Activated CD4-positive, alpha-beta T cell treated with anti-CD3 and anti-CD28 coated beads for 36 hours (primary cell): ENCODE results near the gene CD72. TPM values are rescaled to one million over a fixed set of nuclear protein-coding genes. Genes with fewer than 3 reads are reported as not detected.

ENCODE experiments used
- ATAC-seq: fragments of 200-7000 bp; cut with Tn5 transposase; one replicate; pipeline ENCODE4 v1.10.0; 2021; ENCODE audit warnings: mild to moderate bottlenecking, moderate library complexity
- CTCF ChIA-PET: fragments of 350-600 bp; sonication (Branson Sonifier 250); formaldehyde crosslinking; loops from one replicate; lab custom pipeline; 2021; ENCODE audit warnings: antibody characterized with exemption; lab: Charles Lee
- POLR2A ChIA-PET: fragments of 350-600 bp; sonication (Branson Sonifier 250); formaldehyde crosslinking; loops from one replicate; lab custom pipeline; 2021; ENCODE audit warnings: antibody characterized with exemption, inconsistent platforms; lab: Charles Lee
- DNase-seq: peaks from one replicate; pipeline ENCODE4 v3.0.0-alpha.2; 2020
- H3K27ac Mint-ChIP-seq: one replicate; pipeline ENCODE4 v1.8.0; 2021; ENCODE audit warnings: mixed read lengths
- H3K27me3 Mint-ChIP-seq: one replicate; pipeline ENCODE4 v1.8.0; 2021; ENCODE audit warnings: mixed read lengths
- H3K36me3 Mint-ChIP-seq: one replicate; pipeline ENCODE4 v1.8.0; 2021; ENCODE audit warnings: low read depth, mixed read lengths
- H3K4me1 Mint-ChIP-seq: one replicate; pipeline ENCODE4 v1.8.0; 2021; ENCODE audit warnings: mixed read lengths
- H3K4me3 Mint-ChIP-seq: one replicate; pipeline ENCODE4 v1.8.0; 2021; ENCODE audit warnings: mild to moderate bottlenecking, moderate library complexity, mixed read lengths
- H3K9me3 Mint-ChIP-seq: one replicate; pipeline ENCODE4 v1.8.0; 2021; ENCODE audit warnings: low read depth, mixed read lengths
- intact Hi-C, 2 experiments: fragments of 100-400 bp; cut with DNase I in 1 of 2; cut with micrococcal nuclease in 1 of 2; formaldehyde crosslinking; loops; one replicate each; pipeline versions ENCODE4 v1.14.2 to v1.15.1; 2022 to 2024; cut with DNase I, micrococcal nuclease
- total RNA-seq, 2 experiments: library from RNA; stranded (reverse); gene quantifications; one replicate each; pipeline ENCODE4 v1.2.3, GENCODE V29; 2021

CD72 gene
- 1 to 10 TPM; 6.5 to 8.7 TPM for total RNA-seq

DNA sequence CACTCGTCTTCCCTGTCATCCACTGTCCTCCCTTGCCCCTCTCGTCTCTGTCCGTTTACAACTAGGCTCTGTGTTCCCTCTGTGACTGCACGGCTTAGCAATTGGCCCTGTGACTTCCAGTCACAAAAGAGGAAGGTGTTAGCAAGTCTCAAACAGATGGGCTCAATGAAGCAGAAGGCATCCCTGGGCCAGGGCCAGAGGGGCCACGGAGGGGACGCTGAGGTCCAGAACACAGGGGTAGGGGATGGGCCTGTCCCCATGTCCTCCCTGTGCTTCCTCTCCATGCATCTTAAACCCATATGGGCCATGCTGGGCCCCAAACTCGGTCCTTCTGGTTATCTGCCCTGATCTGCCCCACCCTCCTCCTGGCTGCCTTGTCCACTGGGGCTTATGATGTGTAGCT is at the start of gene CD72:
TSS of gene CD72 (minus strand) at position 89 of the 403 bp plus-strand sequence. CDS start 110 bp downstream, outside the sequence.
- Mint-ChIP-seq H3K4me3 (peak within 1 kb of the TSS; percentile 77), H3K36me3 (no peaks in the 10 kb centered on the region), H3K9me3 (no peaks in the 10 kb centered on the region), H3K27ac (peak within 1 kb of the TSS; percentile 87), H3K4me1 (peaks cover 38% of the 10 kb centered on the region), H3K27me3 (no peaks in the 10 kb centered on the region)
- ChIA-PET POLR2A (no interaction called here), CTCF (interaction anchor here (0.6 to 1.1 kb wide), 3 partner anchors 15 to 499 kb away, joined by 3 read pairs; partner anchors contain the start of genes CCDC107 and RMRP)
- ATAC-seq (no peak), DNase-seq (no peak)
- intact Hi-C loops = loop anchor here in 1 of 2 experiments (5.0 kb wide), 2 partner anchors 39 to 114 kb away; partner anchors contain the start of genes CCDC107, CREB3, RMRP and TLN1

DNA sequence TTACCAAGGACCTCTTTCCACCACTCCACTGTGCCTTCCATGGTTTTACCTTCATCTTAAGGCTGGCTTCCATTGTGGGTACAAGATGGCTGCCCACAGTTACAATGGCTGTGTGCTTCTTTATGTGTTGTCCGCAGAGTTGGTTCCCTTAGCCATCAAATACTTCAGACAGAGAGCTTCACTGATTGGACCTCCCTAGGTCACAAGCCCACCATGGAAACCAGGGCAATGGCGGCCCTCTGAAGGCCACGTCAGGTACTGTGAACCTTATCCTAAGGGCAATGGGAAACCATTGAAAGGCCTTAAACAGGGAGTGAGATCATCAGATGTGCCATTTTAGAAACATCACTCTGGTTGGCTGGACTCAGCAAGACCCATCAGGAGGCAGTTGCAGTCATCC is 49.7 kb upstream of the CD72 start:
- ATAC-seq (no peak), DNase-seq (no peak)
- no peak overlapping the region for H3K4me3 Mint-ChIP-seq
- no peak overlapping the region for H3K27ac Mint-ChIP-seq
- no peaks in the 10 kb centered on the region for H3K9me3 Mint-ChIP-seq
- CTCF ChIA-PET = no interaction called here
- peaks cover 3% of the 10 kb centered on the region for H3K36me3 Mint-ChIP-seq
- intact Hi-C loops = no loop called here
- POLR2A ChIA-PET = no interaction called here
- H3K27me3 Mint-ChIP-seq = no peaks in the 10 kb centered on the region
- H3K4me1 Mint-ChIP-seq = peaks cover 17% of the 10 kb centered on the region

DNA sequence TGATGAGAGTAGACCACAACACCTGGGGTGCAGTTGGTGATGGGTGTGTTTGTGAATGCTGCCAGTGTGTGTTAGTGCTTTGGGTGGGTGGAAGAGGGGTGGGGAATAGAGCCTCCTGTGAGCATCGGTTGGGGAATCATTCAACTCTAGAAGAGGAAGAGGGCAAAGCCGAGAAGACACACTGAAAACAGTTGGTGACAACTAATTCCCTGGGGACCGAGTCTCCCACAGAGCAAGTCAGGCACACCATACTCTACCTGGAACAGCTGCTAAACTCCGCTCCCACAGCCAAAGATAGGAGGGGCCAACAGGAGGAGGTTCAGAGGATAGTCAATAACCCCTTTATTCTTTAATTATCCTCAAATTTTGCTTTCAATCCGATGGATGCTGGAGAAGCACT is 48.3 kb upstream of the CD72 start:
- Mint-ChIP-seq H3K9me3 (no peaks in the 10 kb centered on the region), H3K4me1 (peaks cover 31% of the 10 kb centered on the region), H3K27me3 (no peaks in the 10 kb centered on the region), H3K27ac (no peak overlapping the region), H3K36me3 (peaks cover 14% of the 10 kb centered on the region), H3K4me3 (no peak overlapping the region)
- ChIA-PET POLR2A (no interaction called here), CTCF (interaction anchor here (0.7 to 2.3 kb wide), 5 partner anchors 9 to 68 kb away, joined by 3 to 11 read pairs (median 4); partner anchors contain the start of genes CCDC107 and RMRP)
- intact Hi-C loops = no loop called here
- ATAC-seq = no peak
- DNase-seq = no peak

DNA sequence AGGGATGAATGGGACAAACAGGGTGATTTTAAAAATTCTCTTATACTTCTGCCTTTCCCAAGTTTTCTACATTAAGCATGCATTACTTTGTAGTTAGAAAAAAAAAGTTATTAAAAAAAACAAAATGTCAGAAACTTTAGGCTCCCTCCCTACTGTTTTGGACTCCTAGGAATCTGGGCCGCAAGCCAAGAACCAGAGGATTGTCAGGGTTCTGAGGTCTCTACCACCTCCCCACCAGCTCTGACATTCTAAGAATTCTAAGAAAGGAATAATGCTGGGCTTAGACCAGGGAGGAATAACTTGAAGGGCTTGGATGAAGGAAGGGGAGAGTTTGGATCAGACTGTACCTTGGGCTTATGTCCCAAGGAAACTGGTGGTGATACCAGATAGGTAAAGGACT is 47.8 kb upstream of the CD72 start:
- Mint-ChIP-seq H3K4me1 (peaks cover 35% of the 10 kb centered on the region), H3K4me3 (peak overlapping the region; percentile 75), H3K36me3 (peaks cover 17% of the 10 kb centered on the region), H3K27ac (no peak overlapping the region), H3K9me3 (no peaks in the 10 kb centered on the region), H3K27me3 (no peaks in the 10 kb centered on the region)
- POLR2A ChIA-PET = no interaction called here
- CTCF ChIA-PET = interaction anchor here (0.7 to 2.6 kb wide), 13 partner anchors 8 to 173 kb away, joined by 3 to 20 read pairs (median 4); partner anchors contain the start of genes CCDC107 and RMRP
- intact Hi-C loops = no loop called here
- DNase-seq (no peak), ATAC-seq (no peak)

DNA sequence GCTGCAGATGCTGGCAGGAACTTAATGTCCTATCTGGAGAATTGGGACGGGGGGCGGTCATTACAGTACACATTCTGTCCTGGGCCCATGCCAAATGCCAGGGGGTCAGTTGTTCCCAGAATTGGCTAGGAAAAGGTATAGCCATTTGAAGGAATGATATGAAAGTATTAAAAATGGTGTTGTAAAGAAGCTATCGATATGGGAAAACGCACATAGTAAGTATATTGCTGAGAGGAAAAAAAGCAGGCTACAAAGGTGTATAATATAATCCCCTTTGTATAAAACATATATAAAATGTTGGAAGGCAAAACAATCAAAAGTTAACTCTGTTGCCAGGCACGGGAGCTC is 47.2 kb upstream of the CD72 start:
- Mint-ChIP-seq H3K9me3 (no peaks in the 10 kb centered on the region), H3K4me3 (peak overlapping the region; percentile 75), H3K4me1 (peaks cover 41% of the 10 kb centered on the region), H3K27me3 (no peaks in the 10 kb centered on the region), H3K36me3 (peaks cover 23% of the 10 kb centered on the region), H3K27ac (peak overlapping the region; percentile 57)
- intact Hi-C loops = loop anchor here in 1 of 2 experiments (1.0 kb wide), 2 partner anchors 23 to 164 kb away; partner anchors contain the start of gene TMEM8B
- ChIA-PET CTCF (interaction anchor here (0.6 to 2.6 kb wide), 13 partner anchors 8 to 71 kb away, joined by 3 to 20 read pairs (median 4); partner anchors contain the start of genes CCDC107 and RMRP), POLR2A (interaction anchor here (1.7 kb wide), 2 partner anchors 15 to 23 kb away, joined by 3 to 7 read pairs; partner anchors contain the start of gene SIT1)
- ATAC-seq (no peak), DNase-seq (no peak)

GRCh38 chr9:35664531-35665470 is 46.6 kb upstream of the CD72 start, which contains the start of gene ARHGEF39:
Gene ARHGEF39, minus strand, starts transcription at chr9:35665195. Its CDS starts 26 bp downstream, at chr9:35665169.
- Mint-ChIP-seq H3K4me1 (peaks cover 47% of the 10 kb centered on the region), H3K36me3 (peaks cover 27% of the 10 kb centered on the region), H3K27ac (peak within 1 kb of the TSS; percentile 59), H3K9me3 (no peaks in the 10 kb centered on the region), H3K4me3 (peak within 1 kb of the TSS; percentile 75), H3K27me3 (no peaks in the 10 kb centered on the region)
- peak; percentile 92 for ATAC-seq
- intact Hi-C loops = loop anchor here in 1 of 2 experiments (1.0 kb wide), 2 partner anchors 24 to 164 kb away; partner anchors contain the start of gene TMEM8B
- POLR2A ChIA-PET = interaction anchor here (0.6 to 1.7 kb wide), 4 partner anchors 15 to 62 kb away, joined by 3 to 9 read pairs (median 5); partner anchors contain the start of gene SIT1
- DNase-seq = peak; percentile 86
- CTCF ChIA-PET = interaction anchor here (0.6 to 2.6 kb wide), 21 partner anchors 10 to 445 kb away, joined by 3 to 20 read pairs (median 4); no protein-coding TSS in a partner anchor

DNA sequence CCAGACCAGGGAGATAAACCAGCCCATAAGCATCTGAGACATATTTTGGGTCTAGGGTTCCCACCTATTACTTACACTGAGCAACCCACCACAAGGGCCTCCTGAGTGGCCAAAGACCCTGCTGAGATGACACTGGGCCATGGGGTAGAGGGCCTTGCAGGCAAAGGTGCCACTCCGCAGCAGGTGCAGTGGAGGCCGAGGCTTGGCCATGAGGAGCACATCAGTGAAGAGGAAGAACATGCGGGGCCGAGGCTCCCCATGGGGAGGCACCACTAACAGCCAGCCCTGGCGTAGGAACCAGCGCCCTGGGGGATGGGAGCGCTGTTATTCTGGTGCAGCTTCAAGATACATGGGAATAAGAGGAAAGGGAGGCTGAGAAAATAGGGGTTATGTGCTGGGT is 44.2 kb upstream of the CD72 start:
- no peak for DNase-seq
- H3K4me1 Mint-ChIP-seq = peaks cover 63% of the 10 kb centered on the region
- POLR2A ChIA-PET = no interaction called here
- H3K4me3 Mint-ChIP-seq = peak overlapping the region; percentile 9
- H3K27ac Mint-ChIP-seq = peak overlapping the region; percentile 74
- no peak for ATAC-seq
- H3K27me3 Mint-ChIP-seq = peaks cover 2% of the 10 kb centered on the region
- intact Hi-C loops = no loop called here
- CTCF ChIA-PET = interaction anchor here (0.6 to 2.6 kb wide), 3 partner anchors 10 to 33 kb away, joined by 3 to 23 read pairs (median 4); no protein-coding TSS in a partner anchor
- H3K36me3 Mint-ChIP-seq = peaks cover 37% of the 10 kb centered on the region
- no peaks in the 10 kb centered on the region for H3K9me3 Mint-ChIP-seq

DNA sequence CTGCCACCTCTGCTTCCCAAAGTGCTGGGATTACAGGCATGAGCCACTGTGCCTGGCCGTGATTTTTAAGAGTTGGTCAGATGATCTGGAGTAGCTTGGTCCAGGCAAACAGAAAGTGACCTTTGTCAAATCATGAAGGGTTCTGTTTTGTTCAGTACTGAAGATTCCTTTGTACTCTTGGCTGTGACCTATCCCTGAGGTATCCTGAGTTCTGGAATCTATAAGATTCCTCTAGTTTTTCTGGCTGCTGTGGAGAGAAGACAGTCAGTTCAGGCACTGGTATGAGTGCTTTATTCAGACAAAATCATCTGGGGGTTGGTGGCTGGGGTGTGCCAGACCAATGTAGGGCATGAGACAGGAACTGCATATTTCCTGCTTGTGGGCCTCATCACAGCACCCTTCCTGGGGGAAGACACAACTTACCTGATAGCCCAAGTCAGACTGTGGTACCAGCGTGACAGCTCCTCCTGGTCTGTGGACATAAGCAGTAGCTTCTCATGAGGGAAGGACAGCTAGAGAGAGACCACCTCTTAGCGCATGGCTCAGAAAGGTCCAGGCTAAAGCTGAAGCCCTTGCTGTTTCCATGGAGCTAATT is 43.6 kb upstream of the CD72 start:
- no peaks in the 10 kb centered on the region for H3K9me3 Mint-ChIP-seq
- DNase-seq (no peak), ATAC-seq (no peak)
- ChIA-PET POLR2A (interaction anchor here (1.0 kb wide), 1 partner anchor 71 kb away, joined by 3 read pairs; the partner anchor contains the start of genes CREB3 and TLN1), CTCF (interaction anchor here (0.6 to 6.7 kb wide), 10 partner anchors 10 to 67 kb away, joined by 3 to 89 read pairs (median 4); partner anchors contain the start of gene SIT1)
- H3K4me1 Mint-ChIP-seq = peaks cover 69% of the 10 kb centered on the region
- H3K36me3 Mint-ChIP-seq = peaks cover 37% of the 10 kb centered on the region
- intact Hi-C loops = no loop called here
- H3K27me3 Mint-ChIP-seq = peaks cover 2% of the 10 kb centered on the region
- H3K27ac Mint-ChIP-seq = peak overlapping the region; percentile 74
- H3K4me3 Mint-ChIP-seq = peak overlapping the region; percentile 6

GRCh38 chr9:35660966-35661415 is 42.8 kb upstream of the CD72 start:
- DNase-seq (no peak), ATAC-seq (no peak)
- Mint-ChIP-seq H3K4me3 (no peak overlapping the region), H3K36me3 (peaks cover 37% of the 10 kb centered on the region), H3K4me1 (peaks cover 77% of the 10 kb centered on the region), H3K27ac (peak overlapping the region; percentile 1), H3K9me3 (no peaks in the 10 kb centered on the region), H3K27me3 (peaks cover 2% of the 10 kb centered on the region)
- CTCF ChIA-PET = interaction anchor here (0.6 to 6.7 kb wide), 10 partner anchors 12 to 68 kb away, joined by 3 to 89 read pairs (median 4); partner anchors contain the start of genes CA9 and SIT1
- POLR2A ChIA-PET = interaction anchor here (0.8 to 1.0 kb wide), 2 partner anchors 19 to 72 kb away, joined by 3 read pairs; partner anchors contain the start of genes CREB3 and TLN1
- intact Hi-C loops = no loop called here

DNA sequence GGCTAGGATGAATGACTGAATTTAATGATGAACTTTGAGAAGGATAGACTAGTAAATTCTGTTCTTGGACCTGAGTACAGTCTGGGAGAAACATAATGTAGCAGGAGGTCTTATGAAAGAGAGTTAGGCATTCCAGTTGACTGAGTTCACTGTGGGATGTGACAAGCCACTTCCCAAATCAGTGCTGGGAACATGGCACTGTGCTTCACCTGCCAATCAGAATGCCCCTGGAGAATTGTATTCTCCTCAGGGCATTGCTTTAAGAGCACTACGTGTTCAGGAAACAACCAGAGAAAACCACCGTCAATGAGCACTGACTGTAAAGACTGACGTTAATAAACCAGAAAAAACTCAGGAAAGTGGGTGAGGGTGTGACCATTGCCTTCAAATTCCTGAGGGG is 41.1 kb upstream of the CD72 start:
- intact Hi-C loops = loop anchor here (2.0 to 10.0 kb wide), 11 partner anchors 38 to 672 kb away; partner anchors contain the start of genes GBA2 (in 2 of the 2), RGP1 (in 2 of the 2), ATOSB (in 1 of the 2) and CD72 (in 1 of the 2)
- DNase-seq = no peak
- no peak for ATAC-seq
- peak overlapping the region; percentile 80 for H3K4me3 Mint-ChIP-seq
- CTCF ChIA-PET = interaction anchor here (0.7 to 6.7 kb wide), 15 partner anchors 12 to 1013 kb away, joined by 3 to 89 read pairs (median 4); partner anchors contain the start of genes CREB3, GALT, SIT1 and TLN1
- peaks cover 76% of the 10 kb centered on the region for H3K4me1 Mint-ChIP-seq
- H3K27me3 Mint-ChIP-seq = peaks cover 2% of the 10 kb centered on the region
- peak overlapping the region; percentile 82 for H3K27ac Mint-ChIP-seq
- no peaks in the 10 kb centered on the region for H3K9me3 Mint-ChIP-seq
- H3K36me3 Mint-ChIP-seq = peaks cover 37% of the 10 kb centered on the region
- POLR2A ChIA-PET = no interaction called here
